ENCODE measurements around the gene SRGAP1. TPM values are rescaled to one million over a fixed set of nuclear protein-coding genes. Genes with fewer than 3 reads are reported as not detected.

Gene SRGAP1
- total RNA-seq, 4 donors from 2014 or later, result 7.2 to 22.9 (median 11.5) TPM

GRCh38 chr12:63889721-63890509 lies 45.4 kb downstream of the SRGAP1 start:
- 60 to 86% methylated on average over 2 to 12 of the region's 12 CpGs for WGBS, 2 donors (ENCODE audit: low coverage in 1 of 2)
- no peak overlapping the region for H3K27ac ChIP-seq
- ATAC-seq, result no peak

GRCh38 chr12:63893170-63893569 lies 48.7 kb downstream of the SRGAP1 start:
- no peaks in the 10 kb centered on the region for H3K36me3 ChIP-seq

More at GRCh38 chr12:63889721-63890509, 45.4 kb downstream of the SRGAP1 start:
- no peaks in the 10 kb centered on the region for H3K27me3 ChIP-seq
- H3K4me3 ChIP-seq, result no peak overlapping the region
- TF ChIP-seq EP300 (IDR thresholded peaks at IDR 0.05), result no peak
- TF ChIP-seq POLR2AphosphoS5 (IDR thresholded peaks at IDR 0.05), result no peak
- no peak for TF ChIP-seq POLR2A (IDR thresholded peaks at IDR 0.05)
- TF ChIP-seq CTCF (IDR thresholded peaks at IDR 0.05), result no peak
- peaks cover 0 to 8% (median 0%) of the 10 kb centered on the region in 3 donors for H3K4me1 ChIP-seq
- H3K9me3 ChIP-seq, result no peaks in the 10 kb centered on the region
- H3K36me3 ChIP-seq, result no peaks in the 10 kb centered on the region

GRCh38 chr12:63894132-63894531 lies 49.6 kb downstream of the SRGAP1 start:
- no peaks in the 10 kb centered on the region for H3K9me3 ChIP-seq
- no peak for TF ChIP-seq CTCF (IDR thresholded peaks at IDR 0.05)
- TF ChIP-seq POLR2A (IDR thresholded peaks at IDR 0.05), result no peak
- TF ChIP-seq EP300 (IDR thresholded peaks at IDR 0.05), result no peak
- no peak for TF ChIP-seq POLR2AphosphoS5 (IDR thresholded peaks at IDR 0.05)
- ATAC-seq, result no peak
- H3K27me3 ChIP-seq, result no peaks in the 10 kb centered on the region
- peaks cover 0 to 38% (median 0%) of the 10 kb centered on the region in 3 donors for H3K4me1 ChIP-seq
- no peaks in the 10 kb centered on the region for H3K36me3 ChIP-seq
- no peak overlapping the region for H3K27ac ChIP-seq
- H3K4me3 ChIP-seq, result no peak overlapping the region
- 60 to 88% methylated on average over 1 to 3 of the region's 3 CpGs for WGBS, 2 donors (ENCODE audit: low coverage in 1 of 2)

More at GRCh38 chr12:63893170-63893569, 48.7 kb downstream of the SRGAP1 start:
- peaks cover 0 to 34% (median 0%) of the 10 kb centered on the region in 3 donors for H3K4me1 ChIP-seq
- H3K27me3 ChIP-seq, result no peaks in the 10 kb centered on the region
- no peak overlapping the region for H3K27ac ChIP-seq
- ATAC-seq, result no peak
- WGBS, 2 donors (ENCODE audit: low coverage in 1 of 2), result 81 to 88% methylated on average over 1 of the region's 1 CpG
- no peak for TF ChIP-seq POLR2AphosphoS5 (IDR thresholded peaks at IDR 0.05)
- TF ChIP-seq POLR2A (IDR thresholded peaks at IDR 0.05), result no peak
- no peak for TF ChIP-seq CTCF (IDR thresholded peaks at IDR 0.05)
- TF ChIP-seq EP300 (IDR thresholded peaks at IDR 0.05), result no peak
- no peak overlapping the region for H3K4me3 ChIP-seq
- H3K9me3 ChIP-seq, result no peaks in the 10 kb centered on the region

GRCh38 chr12:63895841-63896240 lies 51.3 kb downstream of the SRGAP1 start:
- TF ChIP-seq EP300 (IDR thresholded peaks at IDR 0.05), result no peak
- H3K36me3 ChIP-seq, result no peaks in the 10 kb centered on the region
- peaks cover 0 to 43% (median 0%) of the 10 kb centered on the region in 3 donors for H3K4me1 ChIP-seq
- H3K9me3 ChIP-seq, result no peaks in the 10 kb centered on the region
- H3K27me3 ChIP-seq, result no peaks in the 10 kb centered on the region
- no peak for ATAC-seq
- no peak overlapping the region for H3K27ac ChIP-seq
- no peak overlapping the region for H3K4me3 ChIP-seq

GRCh38 chr12:63897931-63898330 lies 53.4 kb downstream of the SRGAP1 start:
- WGBS, 2 donors (ENCODE audit: low coverage in 1 of 2), result 35 to 63% methylated on average over 2 of the region's 2 CpGs
- H3K4me1 ChIP-seq, result peaks cover 0 to 61% (median 5%) of the 10 kb centered on the region in 3 donors
- no peaks in the 10 kb centered on the region for H3K27me3 ChIP-seq
- H3K9me3 ChIP-seq, result no peaks in the 10 kb centered on the region
- H3K36me3 ChIP-seq, result no peaks in the 10 kb centered on the region
- no peak for ATAC-seq
- TF ChIP-seq EP300 (IDR thresholded peaks at IDR 0.05) (no peak), POLR2AphosphoS5 (IDR thresholded peaks at IDR 0.05) (no peak)
- no peak overlapping the region for H3K27ac ChIP-seq
- H3K4me3 ChIP-seq, result no peak overlapping the region

GRCh38 chr12:63898764-63899337 lies 54.4 kb downstream of the SRGAP1 start:
- WGBS, 2 donors (ENCODE audit: low coverage in 1 of 2), result 78 to 88% methylated on average over 4 of the region's 4 CpGs
- TF ChIP-seq EP300 (IDR thresholded peaks at IDR 0.05), result no peak
- TF ChIP-seq POLR2AphosphoS5 (IDR thresholded peaks at IDR 0.05), result no peak
- no peak for TF ChIP-seq POLR2A (IDR thresholded peaks at IDR 0.05)
- no peak for ATAC-seq
- H3K36me3 ChIP-seq, result no peaks in the 10 kb centered on the region
- H3K27ac ChIP-seq, result no peak overlapping the region
- H3K4me1 ChIP-seq, result peaks cover 0 to 55% (median 5%) of the 10 kb centered on the region in 3 donors
- no peaks in the 10 kb centered on the region for H3K9me3 ChIP-seq
- H3K4me3 ChIP-seq, result no peak overlapping the region
- no peaks in the 10 kb centered on the region for H3K27me3 ChIP-seq

Measured in gastroesophageal sphincter (tissue), 4 donors.